HG03439 (cell line): ENCODE measurements around the gene SMTNL1.

Source experiments
- ATAC-seq: cut with Tn5 transposase; IDR thresholded peaks from one replicate; pipeline ENCODE4 v1.9.1; 2021; ENCODE audit warnings: mild to moderate bottlenecking, moderate library complexity; ENCODE audit not compliant: unreplicated experiment

Gene SMTNL1

GRCh38 chr11:57586711-57587245 is 49.4 kb downstream of the SMTNL1 start:
- ATAC-seq: no peak

GRCh38 chr11:57588046-57588710 is 50.8 kb downstream of the SMTNL1 start:
- ATAC-seq: no peak

- ATAC-seq: no peak
Observed at GRCh38 chr11:57596266-57596885, 59.0 kb downstream of the SMTNL1 start.

GRCh38 chr11:57597461-57597915 is 60.1 kb downstream of the SMTNL1 start, which contains the start of gene SERPING1:
Gene SERPING1, plus strand, starts transcription at chr11:57597685. Its CDS starts 586 bp downstream, at chr11:57598271.
- ATAC-seq: no peak

- ATAC-seq: no peak
Observed at GRCh38 chr11:57597916-57598830, 60.8 kb downstream of the SMTNL1 start.

GRCh38 chr11:57598831-57599155 is 61.4 kb downstream of the SMTNL1 start:
- no peak for ATAC-seq

- no peak for ATAC-seq
Observed at GRCh38 chr11:57599381-57599780, 62.0 kb downstream of the SMTNL1 start.
